D721Med (cell line): ENCODE measurements around the gene MICAL2.

ENCODE experiments used
- DNase-seq: peaks from one replicate; pipeline ENCODE4 v3.0.0; 2011; ENCODE audit warnings: low spot score; ENCODE audit not compliant: insufficient read length
- FAIRE-seq: peaks from 2 replicates; lab custom pipeline; 2011; peaks lifted over from hg19 to GRCh38; lab: Jason Lieb, UNC
- TF ChIP-seq, protein P1 (sequence below): IDR thresholded peaks from 2 replicates; pipeline ENCODE4 v1.5.1; 2012; ENCODE audit warnings: mild to moderate bottlenecking, control low read depth; ENCODE audit not compliant: insufficient read depth; ENCODE audit errors: missing control alignments

Gene MICAL2

DNA sequence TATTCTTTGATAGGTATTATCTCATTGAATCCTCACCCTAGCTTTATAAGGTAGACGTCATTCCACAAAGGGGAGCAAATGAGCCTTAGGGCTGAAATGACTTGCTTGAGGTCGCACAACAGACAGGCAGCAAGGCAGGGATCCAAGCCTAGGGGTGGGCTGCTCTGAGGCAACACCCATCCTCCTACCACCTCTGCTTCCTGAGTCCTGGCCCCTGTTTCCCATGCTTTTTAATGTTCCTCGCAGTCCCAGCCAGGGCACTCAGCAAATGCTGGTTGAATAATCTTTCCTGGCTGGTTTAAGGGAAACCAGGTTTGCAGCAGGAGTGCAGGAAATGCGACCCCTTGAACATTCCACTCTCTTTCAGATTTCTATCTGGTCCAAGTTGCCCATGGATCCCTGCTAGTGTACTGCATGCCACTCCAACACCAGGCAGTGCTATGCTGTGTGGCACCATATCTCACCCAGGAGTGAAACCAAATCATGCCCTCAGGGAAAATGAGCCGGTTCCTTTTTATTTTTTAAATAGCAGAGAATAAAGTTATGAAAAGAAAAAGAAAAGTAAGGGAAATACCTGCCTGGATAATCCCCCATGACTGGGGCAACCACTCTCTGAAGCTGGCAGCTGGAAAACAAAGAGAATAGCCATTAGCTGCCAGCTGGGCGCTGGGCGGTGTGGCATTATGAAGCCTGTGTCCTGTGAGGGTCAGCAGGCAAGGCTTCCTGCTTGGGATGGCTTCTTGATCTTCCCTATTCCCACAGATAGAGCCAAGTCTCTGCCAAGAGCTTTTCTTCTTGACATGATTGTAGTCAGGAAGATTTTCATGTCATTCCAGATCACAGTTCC is 21.8 kb downstream of the MICAL2 start:
- DNase-seq (no peak), FAIRE-seq (no peak)
- TF ChIP-seq, protein P1, sequence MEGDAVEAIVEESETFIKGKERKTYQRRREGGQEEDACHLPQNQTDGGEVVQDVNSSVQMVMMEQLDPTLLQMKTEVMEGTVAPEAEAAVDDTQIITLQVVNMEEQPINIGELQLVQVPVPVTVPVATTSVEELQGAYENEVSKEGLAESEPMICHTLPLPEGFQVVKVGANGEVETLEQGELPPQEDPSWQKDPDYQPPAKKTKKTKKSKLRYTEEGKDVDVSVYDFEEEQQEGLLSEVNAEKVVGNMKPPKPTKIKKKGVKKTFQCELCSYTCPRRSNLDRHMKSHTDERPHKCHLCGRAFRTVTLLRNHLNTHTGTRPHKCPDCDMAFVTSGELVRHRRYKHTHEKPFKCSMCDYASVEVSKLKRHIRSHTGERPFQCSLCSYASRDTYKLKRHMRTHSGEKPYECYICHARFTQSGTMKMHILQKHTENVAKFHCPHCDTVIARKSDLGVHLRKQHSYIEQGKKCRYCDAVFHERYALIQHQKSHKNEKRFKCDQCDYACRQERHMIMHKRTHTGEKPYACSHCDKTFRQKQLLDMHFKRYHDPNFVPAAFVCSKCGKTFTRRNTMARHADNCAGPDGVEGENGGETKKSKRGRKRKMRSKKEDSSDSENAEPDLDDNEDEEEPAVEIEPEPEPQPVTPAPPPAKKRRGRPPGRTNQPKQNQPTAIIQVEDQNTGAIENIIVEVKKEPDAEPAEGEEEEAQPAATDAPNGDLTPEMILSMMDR = no peak

DNA sequence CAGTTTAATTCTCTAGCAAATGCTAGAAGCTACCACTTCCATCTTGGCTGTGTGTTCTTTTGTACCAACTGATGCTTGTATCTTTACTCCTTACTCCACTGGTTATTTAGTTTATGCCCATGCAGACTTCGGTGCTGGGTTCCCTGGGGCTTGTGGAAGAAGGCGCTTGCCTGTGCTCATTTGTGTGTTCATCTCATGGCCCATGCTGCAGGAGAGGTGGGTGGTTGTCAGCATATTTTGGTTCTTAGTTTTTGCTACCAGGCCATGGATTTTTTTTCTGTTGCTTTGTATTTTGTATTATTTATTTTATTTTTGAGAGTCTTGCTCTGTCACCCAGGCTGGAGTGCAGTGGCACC is 22.4 kb downstream of the MICAL2 start:
- TF ChIP-seq, protein P1 = no peak
- FAIRE-seq (no peak), DNase-seq (no peak)

DNA sequence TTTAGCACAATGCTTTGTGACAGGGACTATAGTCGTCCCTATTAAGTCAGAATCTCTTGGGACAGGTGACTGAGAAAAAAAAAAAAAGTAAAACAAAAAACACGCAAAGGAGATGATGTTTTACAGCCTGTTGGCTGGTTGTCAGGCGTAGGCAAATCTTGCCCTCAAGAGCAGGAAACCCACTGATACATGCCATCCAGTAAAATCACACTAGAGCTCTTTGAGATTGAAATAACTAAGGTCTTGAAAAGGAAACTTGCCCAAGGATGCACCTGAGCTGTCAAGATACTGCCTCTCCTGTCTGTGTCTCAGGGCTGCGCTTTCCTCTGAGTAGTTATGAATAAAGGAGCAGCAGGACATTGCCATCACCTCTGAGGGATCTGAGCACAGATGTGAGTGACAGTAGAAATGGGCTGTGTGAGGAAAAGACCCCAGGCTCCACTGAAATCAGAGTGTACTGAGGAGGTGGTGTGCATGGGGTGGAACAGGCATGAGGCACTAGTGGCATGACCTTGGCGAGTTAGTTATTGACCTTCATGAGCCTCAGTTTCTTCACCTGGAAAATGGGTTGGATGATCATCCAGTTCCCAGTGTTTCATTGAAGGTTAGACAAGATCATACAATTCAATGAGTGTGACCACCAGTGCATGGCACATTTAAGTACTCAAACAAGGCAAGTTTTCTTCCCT is 23.3 kb downstream of the MICAL2 start:
- DNase-seq = no peak
- TF ChIP-seq, protein P1 = no peak
- FAIRE-seq = no peak

DNA sequence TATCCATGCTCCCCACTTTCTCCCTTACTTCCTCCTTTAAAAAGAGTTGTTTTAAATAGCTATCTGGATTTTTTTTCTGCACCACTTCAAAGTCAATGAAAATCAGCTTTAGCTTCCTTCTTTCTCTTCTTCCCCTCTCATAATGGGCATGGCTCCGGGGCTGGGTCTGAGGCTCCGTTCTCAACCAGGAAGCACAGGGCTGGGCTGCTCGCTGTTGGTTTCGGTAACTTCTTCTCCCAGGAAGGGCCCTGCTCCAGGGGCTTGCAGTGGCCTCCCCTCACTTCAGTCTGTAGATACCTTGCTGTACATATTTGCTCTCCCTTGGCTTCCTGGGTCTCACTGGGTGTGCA is 23.8 kb downstream of the MICAL2 start:
- FAIRE-seq = no peak
- no peak for DNase-seq
- TF ChIP-seq, protein P1 = no peak

DNA sequence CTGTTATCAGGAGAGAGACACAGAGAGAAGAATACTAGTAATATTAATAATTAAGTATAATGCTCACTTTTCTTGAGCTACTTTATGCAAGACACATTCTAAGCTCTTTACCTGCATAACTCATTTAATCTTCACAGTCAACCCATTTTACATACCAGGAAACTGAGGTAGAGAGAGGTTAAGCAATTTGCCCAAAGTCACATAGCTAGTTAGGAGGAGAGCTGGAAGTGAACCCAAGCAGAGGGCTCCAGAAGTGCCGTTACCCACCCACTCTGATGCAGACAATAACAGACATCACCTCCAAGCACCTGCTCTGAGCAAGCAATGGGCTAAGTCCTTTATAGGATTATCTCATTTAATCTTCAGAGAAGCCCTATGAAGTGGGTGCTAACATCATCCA is 24.8 kb downstream of the MICAL2 start:
- FAIRE-seq (no peak), DNase-seq (peak; percentile 51)
- TF ChIP-seq, protein P1 = no peak

DNA sequence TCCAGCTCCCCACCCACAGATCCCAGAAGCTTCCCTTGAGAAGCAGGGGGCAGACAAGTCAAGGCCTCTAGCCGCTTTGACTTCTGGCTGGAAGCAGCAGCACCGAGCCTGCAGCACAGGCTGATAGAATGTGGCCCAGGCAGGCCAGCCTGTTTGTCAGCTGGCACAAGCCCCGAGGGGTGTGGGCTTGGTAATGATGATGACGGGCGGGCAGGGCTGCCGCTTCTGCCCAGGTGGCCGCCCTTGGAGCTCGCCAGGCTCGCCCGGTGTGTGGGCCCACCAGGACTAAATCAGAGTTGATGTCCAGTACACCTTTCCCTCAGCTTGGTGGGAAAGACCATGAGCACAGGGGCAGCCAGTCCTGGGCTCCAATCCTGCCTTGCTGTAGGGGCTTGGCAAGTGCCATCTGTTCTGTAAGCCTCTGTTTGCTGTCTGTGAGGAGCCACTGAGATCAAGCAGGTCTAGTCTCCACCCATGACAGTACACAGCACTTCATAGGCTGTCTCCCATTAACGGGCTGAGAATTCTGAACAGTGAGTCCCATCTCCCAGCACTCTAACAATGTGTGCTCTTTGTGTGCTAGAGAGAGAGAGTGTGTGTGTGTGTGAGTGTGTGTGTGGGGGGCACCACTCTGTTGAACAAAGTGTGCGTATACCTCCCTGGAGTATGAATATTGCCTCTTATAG is 26.8 kb downstream of the MICAL2 start:
- TF ChIP-seq, protein P1 = no peak

More for the DNA sequence above, 26.8 kb downstream of the MICAL2 start:
- FAIRE-seq = no peak
- peak; percentile 72 for DNase-seq
